Gastrocnemius medialis (tissue), 4 donors: Measurements from ENCODE around the gene FNIP1. TPM values are rescaled to one million over a fixed set of nuclear protein-coding genes. Genes with fewer than 3 reads are reported as not detected.

Experiments
- ATAC-seq, 2 donors: fragments of 150-250 bp; one replicate each; pipeline ENCODE4 v1.9.1; 2016
- DNase-seq, 2 donors: peaks; one replicate each; pipeline ENCODE4 v3.0.0-alpha.2; 2019
- H3K27ac ChIP-seq, 4 donors: fragments of 200-600 bp; sonication (generic); 1 replicate in 1 of 4; 2 replicates in 3 of 4; pipeline ENCODE4 v1.5.1; 2016 to 2018; ENCODE audit warnings: mild to moderate bottlenecking in 2 of 4, moderate library complexity in 1 of 4
- H3K27me3 ChIP-seq, 3 donors: fragments of 200-600 bp; sonication (generic) in 2 of 3; 1 replicate in 1 of 3; 2 replicates in 2 of 3; pipeline versions ENCODE4 v1.5.1 to v1.6.0; 2016 to 2019; ENCODE audit warnings: mild to moderate bottlenecking in 1 of 3, moderate library complexity in 1 of 3
- H3K36me3 ChIP-seq, 2 donors: fragments of 200-600 bp; sonication (generic) in 1 of 2; one replicate each; pipeline ENCODE4 v1.5.1; 2017 to 2018
- H3K4me1 ChIP-seq, 2 donors: fragments of 200-600 bp; sonication (generic) in 1 of 2; one replicate each; pipeline ENCODE4 v1.5.1; 2016 to 2017; ENCODE audit warnings: mild to moderate bottlenecking in 2 of 2
- H3K4me3 ChIP-seq, 4 donors: fragments of 200-600 bp; sonication (generic) in 3 of 4; 1 replicate in 1 of 4; 2 replicates in 3 of 4; pipeline ENCODE4 v1.5.1; 2016 to 2019; ENCODE audit warnings: mild to moderate bottlenecking in 2 of 4
- H3K9me3 ChIP-seq, 3 donors: fragments of 200-600 bp; sonication (generic) in 2 of 3; 1 replicate in 1 of 3; 2 replicates in 2 of 3; pipeline ENCODE4 v1.5.1; 2016 to 2019
- POLR2A ChIP-seq, 2 donors: fragments of 450-650 bp; IDR thresholded peaks; one replicate each; pipeline ENCODE4 v1.6.1; 2017; ENCODE audit warnings: antibody characterized with exemption in 2 of 2, mild to moderate bottlenecking in 2 of 2, moderate library complexity in 2 of 2
- in situ Hi-C, 4 donors: fragments of 200-750 bp; cut with MboI; loops; one replicate each; pipeline versions ENCODE4 v1.15.0 to v1.8.0; 2017; ENCODE audit warnings: low sequenced_read_pairs in 4 of 4
- intact Hi-C: fragments of 100-400 bp; cut with DNase I; formaldehyde crosslinking; loops from one replicate; pipeline ENCODE4 v1.15.1; 2023; ENCODE audit warnings: low total_unique reads
- total RNA-seq, 4 donors: library from RNA; depleted of rRNA; stranded (reverse); fragments of >200 nt; gene quantifications; one replicate each; pipeline versions ENCODE4 v1.1.0 to v1.2.3, GENCODE V29; 2016
- TF ChIP-seq, protein P1 (sequence below), 5 experiments: fragments of 450-650 bp in 3 of 5; fragments of 200-600 bp in 2 of 5; sonication (generic) in 2 of 5; IDR thresholded peaks in 4 of 5; conservative IDR thresholded peaks in 1 of 5; 1 replicate in 4 of 5; 2 replicates in 1 of 5; pipeline ENCODE4 v1.5.1; 2016 to 2019; ENCODE audit warnings: antibody characterized with exemption in 5 of 5, mild to moderate bottlenecking in 3 of 5, moderate library complexity in 3 of 5

Gene FNIP1
- total RNA-seq, 4 donors from 2014 or later: 53.9 to 84.7 (median 66.9) TPM

- no peak for DNase-seq
- TF ChIP-seq, protein P1, sequence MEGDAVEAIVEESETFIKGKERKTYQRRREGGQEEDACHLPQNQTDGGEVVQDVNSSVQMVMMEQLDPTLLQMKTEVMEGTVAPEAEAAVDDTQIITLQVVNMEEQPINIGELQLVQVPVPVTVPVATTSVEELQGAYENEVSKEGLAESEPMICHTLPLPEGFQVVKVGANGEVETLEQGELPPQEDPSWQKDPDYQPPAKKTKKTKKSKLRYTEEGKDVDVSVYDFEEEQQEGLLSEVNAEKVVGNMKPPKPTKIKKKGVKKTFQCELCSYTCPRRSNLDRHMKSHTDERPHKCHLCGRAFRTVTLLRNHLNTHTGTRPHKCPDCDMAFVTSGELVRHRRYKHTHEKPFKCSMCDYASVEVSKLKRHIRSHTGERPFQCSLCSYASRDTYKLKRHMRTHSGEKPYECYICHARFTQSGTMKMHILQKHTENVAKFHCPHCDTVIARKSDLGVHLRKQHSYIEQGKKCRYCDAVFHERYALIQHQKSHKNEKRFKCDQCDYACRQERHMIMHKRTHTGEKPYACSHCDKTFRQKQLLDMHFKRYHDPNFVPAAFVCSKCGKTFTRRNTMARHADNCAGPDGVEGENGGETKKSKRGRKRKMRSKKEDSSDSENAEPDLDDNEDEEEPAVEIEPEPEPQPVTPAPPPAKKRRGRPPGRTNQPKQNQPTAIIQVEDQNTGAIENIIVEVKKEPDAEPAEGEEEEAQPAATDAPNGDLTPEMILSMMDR (IDR thresholded peaks at IDR 0.05 in 4 of 5, conservative IDR thresholded peaks at IDR 0.05 in 1 of 5): no peak
- TF ChIP-seq POLR2A (IDR thresholded peaks at IDR 0.05): no peak
- no peak overlapping the region for H3K4me3 ChIP-seq
- intact Hi-C loops: no loop called here
- ATAC-seq: no peak
- H3K9me3 ChIP-seq: no peaks in the 10 kb centered on the region
- peaks cover 0 to 29% of the 10 kb centered on the region in 2 donors for H3K36me3 ChIP-seq
- no peaks in the 10 kb centered on the region for H3K27me3 ChIP-seq
- in situ Hi-C loops: no loop called here
- H3K4me1 ChIP-seq: peaks cover 3% of the 10 kb centered on the region in 2 donors
- H3K27ac ChIP-seq: no peak overlapping the region
These were observed 111.2 kb downstream of the FNIP1 start for GRCh38 chr5:131685516-131686171.

DNA sequence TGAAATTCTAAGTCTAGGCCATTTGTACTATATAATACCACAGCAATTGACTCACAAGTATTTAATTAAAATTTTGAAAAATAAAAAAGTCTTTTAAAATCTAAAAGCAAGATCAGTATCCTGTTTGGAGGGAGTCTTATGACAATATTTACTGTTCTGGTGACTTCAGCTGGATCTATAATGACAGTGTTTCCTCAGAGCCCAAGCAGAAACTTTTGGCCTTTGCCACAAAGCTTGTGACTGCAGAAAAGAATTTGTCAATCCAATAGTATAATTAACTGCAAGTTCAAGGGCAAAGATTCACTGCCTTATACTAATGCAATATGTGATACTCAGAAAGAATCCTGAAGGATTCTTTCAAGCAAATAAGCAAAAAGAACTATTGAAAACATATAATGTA is 112.2 kb downstream of the FNIP1 start:
- no peak for TF ChIP-seq POLR2A (IDR thresholded peaks at IDR 0.05)
- TF ChIP-seq, protein P1 (IDR thresholded peaks at IDR 0.05 in 4 of 5, conservative IDR thresholded peaks at IDR 0.05 in 1 of 5): no peak
- no peaks in the 10 kb centered on the region for H3K9me3 ChIP-seq
- H3K4me1 ChIP-seq: peaks cover 3% of the 10 kb centered on the region in 2 donors
- ATAC-seq: no peak
- DNase-seq: no peak
- no peak overlapping the region for H3K4me3 ChIP-seq
- H3K27ac ChIP-seq: no peak overlapping the region
- in situ Hi-C loops: no loop called here
- H3K36me3 ChIP-seq: peaks cover 0 to 18% of the 10 kb centered on the region in 2 donors
- no peaks in the 10 kb centered on the region for H3K27me3 ChIP-seq
- intact Hi-C loops: no loop called here

- no peak overlapping the region for H3K4me3 ChIP-seq
- no peak overlapping the region for H3K27ac ChIP-seq
- H3K27me3 ChIP-seq: no peaks in the 10 kb centered on the region
- no peak for DNase-seq
- H3K4me1 ChIP-seq: peaks cover 3% of the 10 kb centered on the region in 2 donors
- intact Hi-C loops: no loop called here
- TF ChIP-seq POLR2A (IDR thresholded peaks at IDR 0.05): no peak
- TF ChIP-seq, protein P1 (IDR thresholded peaks at IDR 0.05 in 4 of 5, conservative IDR thresholded peaks at IDR 0.05 in 1 of 5): no peak
- ATAC-seq: no peak
- no peaks in the 10 kb centered on the region for H3K9me3 ChIP-seq
- H3K36me3 ChIP-seq: peaks cover 0 to 14% of the 10 kb centered on the region in 2 donors
- in situ Hi-C loops: no loop called here
These were observed 112.8 kb downstream of the FNIP1 start for GRCh38 chr5:131684051-131684450.

DNA sequence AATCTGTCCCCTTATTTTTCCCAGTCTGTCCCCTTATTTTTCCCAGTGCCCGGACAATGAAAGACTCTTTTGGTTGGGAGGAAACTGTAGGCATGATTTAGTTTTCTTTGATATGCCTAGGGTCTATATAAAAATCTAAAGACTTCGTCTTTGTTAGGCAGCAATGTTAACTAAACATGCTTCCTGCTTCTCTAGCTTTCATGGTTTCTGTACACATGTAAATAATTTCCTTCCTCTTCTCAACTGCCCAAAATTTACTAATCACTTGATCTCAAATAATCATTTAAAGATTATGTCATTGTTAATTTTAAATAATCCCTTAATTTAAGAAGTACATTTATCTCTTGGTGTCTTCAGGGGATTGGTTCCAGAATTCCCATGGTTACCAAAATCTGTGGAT is 114.0 kb downstream of the FNIP1 start:
- peaks cover 0 to 27% of the 10 kb centered on the region in 2 donors for H3K36me3 ChIP-seq
- DNase-seq (no peak), ATAC-seq (no peak)
- H3K27ac ChIP-seq: no peak overlapping the region
- H3K9me3 ChIP-seq: no peaks in the 10 kb centered on the region
- peaks cover 4 to 8% of the 10 kb centered on the region in 2 donors for H3K4me1 ChIP-seq
- no peak overlapping the region for H3K4me3 ChIP-seq
- in situ Hi-C loops: no loop called here
- no peak for TF ChIP-seq POLR2A (IDR thresholded peaks at IDR 0.05)
- TF ChIP-seq, protein P1 (IDR thresholded peaks at IDR 0.05 in 4 of 5, conservative IDR thresholded peaks at IDR 0.05 in 1 of 5): no peak
- no peaks in the 10 kb centered on the region for H3K27me3 ChIP-seq
- intact Hi-C loops: no loop called here

DNA sequence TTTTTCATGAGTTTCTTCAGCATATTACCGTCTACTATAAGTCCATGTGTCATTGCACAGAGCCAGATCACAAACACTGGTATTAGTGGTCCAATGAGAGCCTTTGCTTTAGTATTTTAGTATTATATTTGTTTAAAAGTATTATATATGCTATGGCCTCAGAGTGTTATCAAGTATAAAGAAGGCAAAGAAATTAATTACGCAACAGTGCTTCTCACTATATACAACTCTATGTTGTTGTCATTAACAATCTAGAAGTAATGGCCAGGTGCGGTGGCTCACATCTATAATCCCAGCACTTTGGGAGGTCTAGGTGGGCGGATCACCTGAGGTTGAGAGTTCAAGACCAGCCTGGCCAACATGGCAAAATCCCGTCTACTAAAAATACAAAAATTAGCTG is 114.6 kb downstream of the FNIP1 start:
- TF ChIP-seq, protein P1 (IDR thresholded peaks at IDR 0.05 in 4 of 5, conservative IDR thresholded peaks at IDR 0.05 in 1 of 5): no peak
- TF ChIP-seq POLR2A (IDR thresholded peaks at IDR 0.05): no peak
- no peak overlapping the region for H3K4me3 ChIP-seq
- no peak overlapping the region for H3K27ac ChIP-seq
- in situ Hi-C loops: no loop called here
- intact Hi-C loops: no loop called here
- no peaks in the 10 kb centered on the region for H3K27me3 ChIP-seq
- H3K9me3 ChIP-seq: no peaks in the 10 kb centered on the region
- peaks cover 0 to 33% of the 10 kb centered on the region in 2 donors for H3K36me3 ChIP-seq
- DNase-seq (no peak), ATAC-seq (no peak)
- H3K4me1 ChIP-seq: peaks cover 11 to 15% of the 10 kb centered on the region in 2 donors
